Osteoblast (primary cell): Measurements from ENCODE around the gene RFX1. TPM values are rescaled to one million over a fixed set of nuclear protein-coding genes. Genes with fewer than 3 reads are reported as not detected.
A peak's percentile ranks its signal among the peaks of the same experiment; 100 is the strongest.

Experiments used
- DNase-seq: peaks from one replicate; pipeline ENCODE4 v3.0.0; 2011; ENCODE audit warnings: low spot score, mixed read lengths; ENCODE audit not compliant: insufficient read length; ENCODE audit errors: missing footprints
- H2AFZ ChIP-seq: 2 replicates; pipeline ENCODE4 v1.6.0; 2011; ENCODE audit warnings: mild to moderate bottlenecking, low read length
- H3K27ac ChIP-seq: 2 replicates; pipeline ENCODE4 v1.5.1; 2011; ENCODE audit warnings: mild to moderate bottlenecking, low read depth, low read length, moderate library complexity
- H3K27me3 ChIP-seq: 2 replicates; pipeline ENCODE4 v1.6.0; 2012; ENCODE audit warnings: mild to moderate bottlenecking, control low read depth, inconsistent platforms, low read length, moderate library complexity; ENCODE audit not compliant: insufficient read depth
- H3K36me3 ChIP-seq: 2 replicates; pipeline ENCODE4 v1.5.1; 2011; ENCODE audit warnings: mild to moderate bottlenecking, low read length, control low read depth, moderate library complexity; ENCODE audit not compliant: insufficient read depth
- H3K4me1 ChIP-seq: 2 replicates; pipeline ENCODE4 v1.5.1; 2011; ENCODE audit warnings: mild to moderate bottlenecking, low read length, control low read depth, moderate library complexity; ENCODE audit not compliant: insufficient read depth
- H3K4me2 ChIP-seq: 2 replicates; pipeline ENCODE4 v1.6.0; 2011; ENCODE audit warnings: mild to moderate bottlenecking, low read length; ENCODE audit not compliant: insufficient read depth
- H3K4me3 ChIP-seq: fragments of 200-600 bp; sonication (generic); 3 replicates; pipeline ENCODE4 v1.5.1; 2012; ENCODE audit warnings: mild to moderate bottlenecking, low read length, inconsistent platforms; ENCODE audit not compliant: insufficient read depth
- H3K79me2 ChIP-seq: 2 replicates; pipeline ENCODE4 v1.6.0; 2012; ENCODE audit warnings: mild to moderate bottlenecking, low read length, control low read depth, inconsistent platforms; ENCODE audit not compliant: insufficient read depth
- H3K9me3 ChIP-seq: 2 replicates; pipeline ENCODE4 v1.5.1; 2011; ENCODE audit warnings: low read depth, low read length, control low read depth
- H4K20me1 ChIP-seq: 2 replicates; pipeline ENCODE4 v1.6.0; 2012; ENCODE audit warnings: mild to moderate bottlenecking, low read length, control low read depth; ENCODE audit not compliant: insufficient read depth
- CTCF ChIP-seq: IDR thresholded peaks from 2 replicates; pipeline ENCODE4 v1.5.1; 2011; ENCODE audit warnings: mild to moderate bottlenecking, low read depth, low read length, moderate library complexity; ENCODE audit errors: extremely low read depth
- total RNA-seq: library from RNA; depleted of rRNA; stranded (reverse); fragments of >200 nt; gene quantifications from 2 replicates; pipeline ENCODE4 v1.2.3, GENCODE V29; 2012

Gene RFX1
- total RNA-seq, 1 donor: 2.5 TPM

- H3K4me2 ChIP-seq: peak overlapping the region; percentile 74
- H2AFZ ChIP-seq: peak overlapping the region; percentile 85
These were observed 603 bp downstream of the RFX1 start for GRCh38 chr19:14005349-14006084.

GRCh38 chr19:14004619-14005348 is 1.3 kb downstream of the RFX1 start:
- peak overlapping the region; percentile 85 for H2AFZ ChIP-seq
- peak overlapping the region; percentile 91 for H3K4me3 ChIP-seq
- H3K4me2 ChIP-seq: peak overlapping the region; percentile 74
- peak overlapping the region; percentile 78 for H3K27ac ChIP-seq
- no peaks in the 10 kb centered on the region for H3K27me3 ChIP-seq
- no peaks in the 10 kb centered on the region for H3K9me3 ChIP-seq
- DNase-seq: peak; percentile 86
- peaks cover 6% of the 10 kb centered on the region for H4K20me1 ChIP-seq
- no peaks in the 10 kb centered on the region for H3K36me3 ChIP-seq
- peaks cover 29% of the 10 kb centered on the region for H3K79me2 ChIP-seq
- peaks cover 23% of the 10 kb centered on the region for H3K4me1 ChIP-seq
- no peak for TF ChIP-seq CTCF

More at GRCh38 chr19:14005349-14006084, 603 bp downstream of the RFX1 start:
- DNase-seq: peak; percentile 95
- H3K9me3 ChIP-seq: no peaks in the 10 kb centered on the region
- peak overlapping the region; percentile 91 for H3K4me3 ChIP-seq
- peaks cover 23% of the 10 kb centered on the region for H3K4me1 ChIP-seq
- no peak for TF ChIP-seq CTCF
- no peaks in the 10 kb centered on the region for H3K36me3 ChIP-seq
- H3K79me2 ChIP-seq: peaks cover 23% of the 10 kb centered on the region
- H3K27ac ChIP-seq: peak overlapping the region; percentile 78
- H4K20me1 ChIP-seq: peaks cover 6% of the 10 kb centered on the region
- H3K27me3 ChIP-seq: no peaks in the 10 kb centered on the region

- Histone ChIP-seq H2AFZ (peak overlapping the region; percentile 47), H3K79me2 (peaks cover 36% of the 10 kb centered on the region), H3K4me1 (peaks cover 23% of the 10 kb centered on the region), H3K27ac (peak overlapping the region; percentile 36), H3K36me3 (no peaks in the 10 kb centered on the region), H3K4me2 (peak overlapping the region; percentile 41), H3K27me3 (no peaks in the 10 kb centered on the region), H3K4me3 (no peak overlapping the region), H3K9me3 (peaks cover 2% of the 10 kb centered on the region), H4K20me1 (peaks cover 9% of the 10 kb centered on the region)
- peak; percentile 47 for DNase-seq
- TF ChIP-seq CTCF: no peak
These were observed 2.7 kb downstream of the RFX1 start for GRCh38 chr19:14003251-14004055.
